Measurements from ENCODE around the gene ANKAR. TPM values are rescaled to one million over a fixed set of nuclear protein-coding genes. Genes with fewer than 3 reads are reported as not detected.
"Not testable (repeated sequence)": the region's sequence is repeated elsewhere in the genome, so short reads cannot be mapped to it uniquely, and the experiment has no call there.

ANKAR gene
- total and polyA plus RNA-seq, 8 donors = 6.9 to 27.0 (median 19.8) TPM

- Histone ChIP-seq H3K4me1 (no peaks in the 10 kb centered on the region), H3K36me3 (no peaks in the 10 kb centered on the region), H3K4me3 (no peak overlapping the region), H3K9me3 (no peaks in the 10 kb centered on the region), H3K27ac (no peak overlapping the region), H3K27me3 (no peaks in the 10 kb centered on the region)
- intact Hi-C loops (cut with DNase I) = no loop called here
- no peak for ATAC-seq
- TF ChIP-seq, protein P1, sequence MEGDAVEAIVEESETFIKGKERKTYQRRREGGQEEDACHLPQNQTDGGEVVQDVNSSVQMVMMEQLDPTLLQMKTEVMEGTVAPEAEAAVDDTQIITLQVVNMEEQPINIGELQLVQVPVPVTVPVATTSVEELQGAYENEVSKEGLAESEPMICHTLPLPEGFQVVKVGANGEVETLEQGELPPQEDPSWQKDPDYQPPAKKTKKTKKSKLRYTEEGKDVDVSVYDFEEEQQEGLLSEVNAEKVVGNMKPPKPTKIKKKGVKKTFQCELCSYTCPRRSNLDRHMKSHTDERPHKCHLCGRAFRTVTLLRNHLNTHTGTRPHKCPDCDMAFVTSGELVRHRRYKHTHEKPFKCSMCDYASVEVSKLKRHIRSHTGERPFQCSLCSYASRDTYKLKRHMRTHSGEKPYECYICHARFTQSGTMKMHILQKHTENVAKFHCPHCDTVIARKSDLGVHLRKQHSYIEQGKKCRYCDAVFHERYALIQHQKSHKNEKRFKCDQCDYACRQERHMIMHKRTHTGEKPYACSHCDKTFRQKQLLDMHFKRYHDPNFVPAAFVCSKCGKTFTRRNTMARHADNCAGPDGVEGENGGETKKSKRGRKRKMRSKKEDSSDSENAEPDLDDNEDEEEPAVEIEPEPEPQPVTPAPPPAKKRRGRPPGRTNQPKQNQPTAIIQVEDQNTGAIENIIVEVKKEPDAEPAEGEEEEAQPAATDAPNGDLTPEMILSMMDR (IDR thresholded peaks at IDR 0.05) = no peak
- DNase-seq = no peak
Observed at GRCh38 chr2:189702071-189702470, 27.6 kb downstream of the ANKAR start.

GRCh38 chr2:189709501-189710221 lies 35.2 kb downstream of the ANKAR start:
- Histone ChIP-seq H3K36me3 (peaks cover 0 to 3% of the 10 kb centered on the region in 2 donors), H3K4me3 (no peak overlapping the region), H3K27me3 (no peaks in the 10 kb centered on the region), H3K27ac (no peak overlapping the region), H3K9me3 (no peaks in the 10 kb centered on the region), H3K4me1 (no peaks in the 10 kb centered on the region)
- DNase-seq = no peak
- no peak for ATAC-seq
- TF ChIP-seq, protein P1 (IDR thresholded peaks at IDR 0.05) = no peak
- intact Hi-C loops (cut with DNase I) = no loop called here

DNA sequence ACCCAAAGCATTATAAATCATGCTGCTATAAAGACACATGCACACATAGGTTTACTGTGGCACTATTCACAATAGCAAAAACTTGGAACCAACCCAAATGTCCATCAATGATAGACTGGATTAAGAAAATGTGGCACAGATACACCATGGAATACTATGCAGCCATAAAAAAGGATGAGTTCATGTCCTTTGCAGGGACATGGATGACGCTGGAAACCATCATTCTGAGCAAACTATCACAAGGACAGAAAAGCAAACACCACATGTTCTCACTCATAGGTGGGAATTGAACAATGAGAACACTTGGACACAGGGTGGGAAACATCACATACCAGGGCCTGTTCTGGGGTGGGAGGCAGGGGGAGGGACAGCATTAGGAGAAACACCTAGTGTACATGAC lies 43.1 kb downstream of the ANKAR start:
- H3K9me3 ChIP-seq; H3K4me3 ChIP-seq; H3K27me3 ChIP-seq; H3K27ac ChIP-seq; intact Hi-C loops (cut with DNase I); H3K36me3 ChIP-seq; DNase-seq; ATAC-seq; H3K4me1 ChIP-seq: not testable (repeated sequence)

DNA sequence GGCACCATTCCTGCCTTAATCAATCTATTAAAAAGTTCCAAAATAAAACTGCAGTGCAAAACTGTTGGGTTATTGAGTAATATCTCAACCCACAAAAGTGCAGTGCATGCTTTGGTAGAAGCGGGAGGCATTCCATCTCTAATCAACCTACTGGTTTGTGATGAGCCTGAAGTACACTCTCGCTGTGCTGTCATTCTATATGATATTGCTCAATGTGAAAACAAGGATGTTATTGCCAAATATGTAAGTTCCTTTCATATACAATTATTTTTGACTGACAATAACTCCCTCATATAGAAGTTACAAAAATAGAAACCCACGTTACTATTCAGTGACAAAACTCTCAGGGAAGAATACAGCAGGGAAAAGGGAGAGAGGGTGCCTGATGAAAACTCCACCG lies 45.1 kb downstream of the ANKAR start:
- Histone ChIP-seq H3K4me3 (no peak overlapping the region), H3K27ac (no peak overlapping the region), H3K4me1 (no peaks in the 10 kb centered on the region), H3K27me3 (no peaks in the 10 kb centered on the region), H3K36me3 (no peaks in the 10 kb centered on the region), H3K9me3 (peaks cover 0 to 10% of the 10 kb centered on the region in 2 donors)
- TF ChIP-seq, protein P1 (IDR thresholded peaks at IDR 0.05) = no peak
- ATAC-seq (no peak), DNase-seq (no peak)
- intact Hi-C loops (cut with DNase I) = no loop called here

GRCh38 chr2:189723192-189723591 lies 48.7 kb downstream of the ANKAR start:
- no peaks in the 10 kb centered on the region for H3K36me3 ChIP-seq
- TF ChIP-seq, protein P1 (IDR thresholded peaks at IDR 0.05) = no peak
- no peaks in the 10 kb centered on the region for H3K4me1 ChIP-seq
- H3K27ac ChIP-seq = no peak overlapping the region
- ATAC-seq = no peak
- H3K4me3 ChIP-seq = no peak overlapping the region
- H3K9me3 ChIP-seq = no peaks in the 10 kb centered on the region
- no peak for DNase-seq
- H3K27me3 ChIP-seq = no peaks in the 10 kb centered on the region
- intact Hi-C loops (cut with DNase I) = no loop called here

Other genes starting within 250 kb of the ANKAR start
- 10 to 100 TPM; 24.6 to 34.3 TPM for gene WDR75, start 233.2 kb upstream of the ANKAR start, total RNA-seq
- gene WDR75, start 233.2 kb upstream of the ANKAR start, polyA plus RNA-seq (ENCODE audit: insufficient read length in 6 of 6) = 10 to 100 TPM; 54.2 to 65.3 (median 58.3) TPM
- 100 to 1,000 TPM; 104 to 153 TPM for gene SLC40A1, start 93.9 kb upstream of the ANKAR start, total RNA-seq
- gene SLC40A1, start 93.9 kb upstream of the ANKAR start, polyA plus RNA-seq (ENCODE audit: insufficient read length in 6 of 6) = 100 to 1,000 TPM; 188 to 242 (median 216) TPM
- 10 to 100 TPM; 34.1 to 37.0 TPM for gene ASNSD1, start 13.2 kb upstream of the ANKAR start, total RNA-seq
- gene ASNSD1, start 13.2 kb upstream of the ANKAR start, polyA plus RNA-seq (ENCODE audit: insufficient read length in 6 of 6) = 10 to 100 TPM; 50.3 to 68.4 (median 58.1) TPM
- gene OSGEPL1, start 88.1 kb downstream of the ANKAR start, total RNA-seq = 10 to 100 TPM in 1 of 2 donors, 1 to 10 TPM in 1; 7.2 to 10.1 TPM
- gene OSGEPL1, start 88.1 kb downstream of the ANKAR start, polyA plus RNA-seq (ENCODE audit: insufficient read length in 6 of 6) = 10 to 100 TPM; 21.3 to 27.7 (median 25.0) TPM
- 10 to 100 TPM; 55.3 to 56.8 TPM for gene ORMDL1, start 109.7 kb downstream of the ANKAR start, total RNA-seq
- 100 to 1,000 TPM in 4 of 6 donors, 10 to 100 TPM in 2; 86.0 to 121 (median 109) TPM for gene ORMDL1, start 109.7 kb downstream of the ANKAR start, polyA plus RNA-seq (ENCODE audit: insufficient read length in 6 of 6)
- gene PMS1, start 109.8 kb downstream of the ANKAR start, total RNA-seq = 10 to 100 TPM; 25.4 to 28.4 TPM
- gene PMS1, start 109.8 kb downstream of the ANKAR start, polyA plus RNA-seq (ENCODE audit: insufficient read length in 6 of 6) = 10 to 100 TPM; 41.6 to 51.6 (median 46.4) TPM